HCEC 1CT (cell line): ENCODE results near the gene KRTAP10-10.
"Not testable (repeated sequence)": the region's sequence is repeated elsewhere in the genome, so short reads cannot be mapped to it uniquely, and the experiment has no call there.

Experiments
- DNase-seq: peaks from one replicate; pipeline ENCODE4 v3.0.0-alpha.2; 2017

KRTAP10-10 gene

DNA sequence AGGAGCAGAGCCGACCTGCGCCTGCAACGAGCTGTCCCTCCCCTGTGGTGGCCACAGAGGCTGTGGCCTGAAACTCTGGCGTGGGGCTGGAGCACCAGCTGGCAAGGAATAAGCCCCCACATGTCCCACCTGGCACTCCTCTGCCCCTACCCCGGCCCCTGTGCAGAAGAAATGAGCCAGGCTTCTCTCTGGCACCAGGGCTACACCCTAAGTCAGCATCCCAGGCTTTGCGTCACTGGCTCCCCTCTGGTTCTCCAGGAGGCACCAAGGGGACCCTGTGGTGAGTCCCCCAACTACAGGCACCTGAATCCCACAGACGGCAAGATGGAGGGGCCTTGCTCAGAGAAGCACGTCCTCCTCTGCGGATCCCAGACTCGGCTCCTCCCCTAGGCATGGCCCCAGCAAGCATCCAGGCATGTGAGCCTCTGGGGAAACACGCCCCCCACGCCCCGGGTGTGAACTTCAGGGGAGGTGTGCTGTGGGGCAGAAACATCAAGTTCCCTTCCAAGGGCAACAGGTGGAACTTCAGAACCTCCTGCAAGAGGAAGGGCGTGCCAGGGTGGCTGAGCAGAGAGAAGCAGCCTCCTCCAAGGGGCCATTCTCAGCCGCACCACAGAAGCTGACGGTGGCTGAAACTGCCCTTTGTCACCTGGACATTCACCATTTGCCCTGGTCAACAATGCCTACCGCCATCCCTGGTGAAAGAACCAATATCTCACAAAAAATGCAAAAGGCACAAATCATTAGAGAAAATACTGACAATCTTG is 33.9 kb upstream of the KRTAP10-10 start:
- DNase-seq, result no peak

DNA sequence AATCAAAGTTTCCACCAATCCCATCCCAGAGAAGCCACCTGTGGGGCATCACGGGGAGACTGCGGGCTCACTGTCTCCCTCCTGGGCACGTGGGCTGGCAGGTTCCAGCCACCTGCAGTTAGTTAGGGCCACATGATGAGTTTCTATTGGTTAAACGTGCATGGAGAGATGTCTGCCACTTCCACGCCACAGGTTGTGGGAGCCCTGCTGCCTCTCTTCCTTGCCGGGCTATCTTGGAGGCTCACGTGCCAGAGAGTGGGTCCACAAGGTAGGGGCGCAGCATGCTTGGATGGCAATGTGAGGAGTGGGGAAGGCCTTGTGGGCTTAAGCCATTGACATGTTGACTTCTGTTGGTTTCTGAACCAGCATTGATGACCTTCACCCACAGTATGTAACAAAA is 33.2 kb upstream of the KRTAP10-10 start:
- DNase-seq, result no peak

- no peak for DNase-seq
Measured at GRCh38 chr21:44606495-44606894, 30.7 kb upstream of the KRTAP10-10 start.

GRCh38 chr21:44609193-44609592 is 28.0 kb upstream of the KRTAP10-10 start:
- DNase-seq, result no peak

- DNase-seq, result not testable (repeated sequence)
Measured at GRCh38 chr21:44610157-44610843, 26.9 kb upstream of the KRTAP10-10 start.

GRCh38 chr21:44611551-44611950 is 25.6 kb upstream of the KRTAP10-10 start:
- no peak for DNase-seq

- DNase-seq, result no peak
Measured at GRCh38 chr21:44612029-44612486, 25.1 kb upstream of the KRTAP10-10 start, which contains the start of gene KRTAP10-8. Gene KRTAP10-8, plus strand, starts transcription at chr21:44612079. Its CDS starts 22 bp downstream, at chr21:44612101.

- no peak for DNase-seq
Measured at GRCh38 chr21:44612669-44613229, 24.4 kb upstream of the KRTAP10-10 start.

GRCh38 chr21:44613386-44614155 is 23.6 kb upstream of the KRTAP10-10 start:
- DNase-seq, result no peak

- DNase-seq, result no peak
Measured at GRCh38 chr21:44614161-44614631, 23.0 kb upstream of the KRTAP10-10 start.

- DNase-seq, result no peak
Measured at GRCh38 chr21:44614961-44615391, 22.2 kb upstream of the KRTAP10-10 start.

GRCh38 chr21:44615466-44615865 is 21.7 kb upstream of the KRTAP10-10 start:
- DNase-seq, result no peak

DNA sequence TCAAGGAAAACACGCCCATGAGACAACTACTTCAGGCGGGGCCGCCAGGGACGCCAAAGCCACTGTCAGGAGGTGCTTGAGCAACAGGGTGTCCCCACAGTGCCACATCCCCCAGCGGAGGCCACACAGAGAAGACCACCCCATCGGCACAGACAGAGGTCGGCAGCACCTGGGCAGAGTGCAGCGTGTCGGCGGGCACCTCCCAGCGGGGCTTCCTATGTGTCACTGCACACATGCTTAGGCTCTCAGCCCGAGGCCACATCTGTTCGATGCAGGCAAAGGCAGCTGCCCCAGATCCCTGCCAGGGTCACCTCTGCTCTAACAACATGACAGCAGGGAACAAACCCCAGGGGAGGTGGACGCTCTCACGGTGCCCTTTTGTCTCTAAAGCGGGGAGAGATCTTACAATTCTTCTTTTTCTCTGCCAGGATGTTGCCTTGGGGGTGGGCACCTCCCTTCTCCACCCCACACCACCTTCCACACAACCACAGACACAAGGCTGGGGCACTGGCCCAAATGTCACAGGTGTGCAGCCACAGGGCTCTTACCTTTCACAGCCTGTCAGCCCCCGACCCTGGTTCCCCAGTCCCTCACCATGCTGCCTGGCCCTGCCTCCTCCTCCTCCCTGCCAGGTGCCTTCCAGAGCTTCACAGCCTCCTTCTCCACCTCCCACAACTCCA is 21.1 kb upstream of the KRTAP10-10 start:
- no peak for DNase-seq

DNA sequence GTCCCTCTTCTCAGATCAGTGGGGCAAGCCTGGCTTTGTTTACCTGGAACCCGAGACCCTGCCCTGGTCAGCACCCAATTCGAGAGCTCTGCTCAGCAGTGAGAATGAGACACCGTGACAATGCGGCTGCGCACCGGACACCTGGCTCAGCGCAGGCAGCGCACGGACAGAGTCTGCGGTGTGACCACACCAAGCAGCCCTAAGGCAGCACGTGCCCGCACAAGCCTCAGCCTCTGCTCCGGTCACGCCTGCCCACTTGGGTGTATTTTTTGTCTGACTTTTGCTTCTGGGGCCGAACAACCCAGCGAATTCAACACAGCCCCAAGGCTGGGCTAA is 20.6 kb upstream of the KRTAP10-10 start:
- DNase-seq, result no peak

DNA sequence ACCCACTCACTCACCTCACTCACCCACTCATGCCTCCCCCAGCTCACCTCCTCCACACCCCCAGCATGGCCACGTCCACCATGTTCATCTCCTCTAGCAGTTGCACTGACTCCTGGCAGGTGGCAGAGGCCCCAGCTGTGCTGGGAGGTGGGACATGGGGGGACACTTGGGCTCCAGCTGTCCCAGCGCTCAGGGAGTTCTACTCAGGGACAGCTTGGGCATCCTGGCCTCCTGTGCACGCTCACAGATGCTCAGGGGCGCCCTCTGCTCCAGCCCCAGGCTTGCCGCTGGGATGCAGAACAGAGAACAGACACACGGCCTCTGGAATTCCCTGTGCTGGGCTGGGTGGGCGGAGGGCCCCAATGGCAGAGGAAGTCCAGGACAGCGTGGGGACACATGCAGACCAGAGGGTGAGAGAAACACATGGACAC is 20.1 kb upstream of the KRTAP10-10 start:
- no peak for DNase-seq

- no peak for DNase-seq
Measured at GRCh38 chr21:44618504-44618903, 18.7 kb upstream of the KRTAP10-10 start.

DNA sequence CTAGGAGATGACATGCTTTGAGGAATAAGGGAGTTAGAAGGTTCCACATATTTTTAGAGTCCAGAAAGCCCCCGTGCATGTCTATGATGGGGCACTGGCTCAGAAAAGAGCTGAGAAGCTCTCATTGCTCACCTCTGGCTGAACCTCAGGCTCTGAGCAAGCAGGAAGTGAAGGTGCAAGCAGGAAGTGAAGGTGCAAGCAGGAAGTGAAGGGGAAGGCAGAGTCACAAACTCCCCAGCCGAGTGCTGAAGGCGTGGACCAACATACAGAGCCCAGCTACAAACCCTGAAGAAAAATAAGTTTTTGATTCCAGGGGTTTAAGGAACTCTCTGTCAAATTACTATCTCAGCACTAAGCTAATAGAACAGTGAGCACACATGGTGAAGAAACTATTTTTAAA is 18.2 kb upstream of the KRTAP10-10 start:
- DNase-seq, result no peak

DNA sequence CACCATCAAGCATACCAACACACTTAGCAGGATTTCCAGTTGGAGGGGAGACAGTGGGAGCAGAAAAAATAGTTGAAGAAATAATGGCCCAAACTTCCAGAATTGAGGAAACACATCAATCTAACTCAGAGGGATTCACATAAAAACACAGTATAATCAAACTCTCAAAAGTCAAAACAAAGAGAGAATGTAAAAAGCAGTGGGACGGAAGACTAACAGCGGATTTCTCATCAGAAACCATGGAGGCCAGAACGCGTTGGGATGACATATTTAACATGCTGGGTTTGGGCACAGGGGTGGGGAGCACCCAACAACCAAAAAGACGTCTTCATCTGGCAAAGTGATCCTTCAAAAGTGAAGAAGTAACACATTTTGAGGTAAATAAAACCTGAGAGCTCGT is 17.3 kb upstream of the KRTAP10-10 start:
- no peak for DNase-seq

- DNase-seq, result no peak
Measured at GRCh38 chr21:44623575-44623974, 13.6 kb upstream of the KRTAP10-10 start.

DNA sequence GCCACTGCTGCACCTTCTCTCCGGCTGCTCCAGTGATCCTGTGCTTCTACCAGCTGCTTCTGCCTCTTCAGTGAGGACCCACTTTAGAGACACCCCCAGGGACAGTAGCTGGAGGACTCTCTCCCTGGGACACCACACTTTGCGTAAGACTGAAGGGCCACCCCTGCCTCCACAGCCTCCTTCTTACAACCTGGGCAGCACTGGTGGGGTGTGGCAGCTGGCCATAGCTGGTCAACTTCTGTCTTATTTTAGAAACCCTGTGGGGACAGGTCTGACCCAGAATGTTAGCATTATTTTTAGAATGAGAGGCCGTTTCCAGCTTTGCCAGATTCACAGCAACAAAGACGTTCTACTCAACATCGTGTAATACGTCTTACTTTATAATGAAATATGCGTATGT is 11.4 kb upstream of the KRTAP10-10 start:
- DNase-seq, result no peak

- no peak for DNase-seq
Measured at GRCh38 chr21:44626262-44626661, 10.9 kb upstream of the KRTAP10-10 start.

GRCh38 chr21:44626673-44627143 is 10.4 kb upstream of the KRTAP10-10 start, which contains the start of gene KRTAP10-9:
Gene KRTAP10-9, plus strand, starts transcription at chr21:44627093. Its CDS starts 79 bp downstream, at chr21:44627172.
- DNase-seq, result no peak
